ENCODE measurements around the gene SYNGR1. TPM values are rescaled to one million over a fixed set of nuclear protein-coding genes. Genes with fewer than 3 reads are reported as not detected.

Gene SYNGR1
- total RNA-seq, 4 donors from 2014 or later, result 4.4 to 11.0 (median 9.9) TPM

DNA sequence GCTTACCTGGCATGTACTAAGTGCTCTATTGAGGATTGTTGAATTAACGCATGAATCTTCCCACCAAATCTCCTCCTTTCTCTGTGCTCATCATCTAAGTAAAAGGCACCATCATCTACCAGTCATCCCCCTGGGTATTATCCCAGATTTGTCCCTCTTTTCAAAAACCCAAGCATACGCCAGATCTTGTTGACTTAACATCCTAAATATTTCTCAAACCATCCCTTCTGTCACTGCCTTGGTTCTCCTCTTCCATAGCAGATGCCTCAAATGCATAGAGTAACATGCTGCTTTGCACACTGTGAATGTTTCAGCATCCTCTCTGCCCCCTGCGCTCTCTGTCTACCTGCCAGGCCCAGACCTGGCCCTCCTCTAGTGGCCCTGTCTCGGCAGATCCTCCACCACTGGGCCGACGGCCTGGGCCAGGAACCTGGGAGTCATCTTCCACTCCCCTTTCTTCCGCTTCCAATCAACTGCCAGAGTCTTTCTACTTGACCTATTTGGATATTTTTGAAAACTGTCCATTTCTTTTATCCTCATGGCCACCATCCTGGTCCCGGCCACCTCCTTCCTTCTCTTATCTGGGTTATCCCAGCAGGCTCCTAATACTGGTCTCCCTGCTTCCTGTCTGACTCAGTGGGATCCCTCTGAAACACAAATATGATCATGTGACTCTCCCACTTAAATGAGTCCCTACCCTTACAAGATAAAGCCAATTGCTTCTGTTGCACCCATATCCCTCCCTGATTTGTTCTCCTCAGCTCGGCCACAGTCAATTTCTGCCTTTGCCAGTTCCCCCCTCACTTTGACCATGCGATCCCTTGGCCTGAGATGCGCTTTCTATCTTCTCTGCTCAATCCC, 46.4 kb downstream of the SYNGR1 start:
- DNase-seq (ENCODE audit: low spot score) (no peak), ATAC-seq (ENCODE audit: low FRiP score) (no peak)

DNA sequence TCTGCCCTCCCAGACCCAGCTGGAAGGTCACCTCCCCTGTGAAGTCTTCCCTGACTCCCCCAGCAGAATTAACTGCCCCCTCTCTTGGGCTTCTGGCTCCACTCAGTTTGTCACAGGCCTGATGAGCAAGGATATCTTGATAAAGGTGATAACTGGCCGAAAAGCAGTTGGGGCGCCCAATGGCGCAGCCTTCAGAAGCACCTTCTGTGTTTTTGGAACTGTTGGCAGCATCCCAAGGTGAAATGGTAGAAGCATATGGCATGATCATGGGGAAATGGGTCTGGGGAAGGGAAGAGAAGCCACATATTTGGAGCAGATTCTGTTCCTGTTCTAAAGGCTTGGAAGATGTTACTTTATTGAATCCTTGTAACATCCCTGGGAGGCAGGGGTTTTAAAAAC, 47.0 kb downstream of the SYNGR1 start:
- no peak for DNase-seq (ENCODE audit: low spot score)
- ATAC-seq (ENCODE audit: low FRiP score), result no peak
- TF ChIP-seq, protein P1, sequence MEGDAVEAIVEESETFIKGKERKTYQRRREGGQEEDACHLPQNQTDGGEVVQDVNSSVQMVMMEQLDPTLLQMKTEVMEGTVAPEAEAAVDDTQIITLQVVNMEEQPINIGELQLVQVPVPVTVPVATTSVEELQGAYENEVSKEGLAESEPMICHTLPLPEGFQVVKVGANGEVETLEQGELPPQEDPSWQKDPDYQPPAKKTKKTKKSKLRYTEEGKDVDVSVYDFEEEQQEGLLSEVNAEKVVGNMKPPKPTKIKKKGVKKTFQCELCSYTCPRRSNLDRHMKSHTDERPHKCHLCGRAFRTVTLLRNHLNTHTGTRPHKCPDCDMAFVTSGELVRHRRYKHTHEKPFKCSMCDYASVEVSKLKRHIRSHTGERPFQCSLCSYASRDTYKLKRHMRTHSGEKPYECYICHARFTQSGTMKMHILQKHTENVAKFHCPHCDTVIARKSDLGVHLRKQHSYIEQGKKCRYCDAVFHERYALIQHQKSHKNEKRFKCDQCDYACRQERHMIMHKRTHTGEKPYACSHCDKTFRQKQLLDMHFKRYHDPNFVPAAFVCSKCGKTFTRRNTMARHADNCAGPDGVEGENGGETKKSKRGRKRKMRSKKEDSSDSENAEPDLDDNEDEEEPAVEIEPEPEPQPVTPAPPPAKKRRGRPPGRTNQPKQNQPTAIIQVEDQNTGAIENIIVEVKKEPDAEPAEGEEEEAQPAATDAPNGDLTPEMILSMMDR (IDR thresholded peaks at IDR 0.05), result no peak

More for the DNA sequence above, 46.4 kb downstream of the SYNGR1 start:
- TF ChIP-seq, protein P1 (IDR thresholded peaks at IDR 0.05), result no peak

DNA sequence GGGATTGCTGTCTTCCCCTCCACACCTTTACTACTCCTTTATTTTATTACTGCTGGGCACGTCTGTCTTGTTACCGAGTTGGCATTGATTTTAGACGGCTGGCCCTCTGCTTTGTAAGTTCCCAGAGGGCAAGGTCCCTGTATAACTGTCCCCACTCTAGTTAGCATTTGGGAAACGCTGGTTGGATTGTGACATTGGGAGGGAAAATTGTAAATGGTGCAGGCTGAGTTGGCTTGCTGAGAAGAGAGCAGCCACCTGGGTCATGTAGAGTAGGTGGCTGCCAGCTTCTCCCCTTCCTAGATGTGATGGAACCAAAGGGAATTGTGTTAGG, 51.5 kb downstream of the SYNGR1 start:
- ATAC-seq (ENCODE audit: low FRiP score) (no peak), DNase-seq (ENCODE audit: low spot score) (no peak)
- TF ChIP-seq, protein P1 (IDR thresholded peaks at IDR 0.05), result no peak

DNA sequence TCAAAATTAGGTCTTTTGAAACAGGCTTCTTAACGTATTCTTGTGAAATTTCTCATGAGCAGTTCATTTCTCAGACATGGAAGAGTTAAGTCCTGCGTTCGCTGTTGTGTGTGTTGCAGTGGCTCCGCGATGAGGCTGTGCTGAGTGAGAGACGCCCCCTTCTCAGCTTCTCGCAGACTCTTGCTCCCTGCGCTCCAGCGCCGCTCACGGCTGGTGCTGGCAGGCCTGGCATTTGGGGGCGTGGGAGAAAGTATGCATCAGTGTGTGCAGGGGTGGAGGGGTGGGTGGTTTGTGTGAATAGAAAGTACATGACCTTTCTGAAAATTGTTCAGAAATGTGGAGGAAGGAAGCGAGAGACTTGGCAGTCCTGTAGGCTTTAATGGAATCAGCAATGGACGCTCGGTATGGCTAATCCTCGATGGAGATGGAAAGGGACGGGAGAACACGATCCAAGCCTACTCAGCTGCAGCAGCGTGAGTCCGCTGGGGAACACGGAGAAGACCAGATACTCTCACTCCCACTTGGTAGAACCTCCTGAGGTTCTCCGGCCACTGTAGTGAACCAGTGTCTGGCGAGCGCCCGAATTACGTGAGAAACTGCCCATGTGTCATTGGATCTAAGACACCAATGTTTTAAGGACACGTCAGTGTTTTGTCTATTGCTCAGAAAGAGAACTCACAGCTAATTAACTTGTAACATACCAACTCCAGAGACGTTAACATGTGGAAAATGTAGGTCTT, 55.7 kb downstream of the SYNGR1 start:
- peak; percentile 37 for DNase-seq (ENCODE audit: low spot score)
- TF ChIP-seq, protein P1 (IDR thresholded peaks at IDR 0.05), result no peak
- peak; percentile 92 for ATAC-seq (ENCODE audit: low FRiP score)

DNA sequence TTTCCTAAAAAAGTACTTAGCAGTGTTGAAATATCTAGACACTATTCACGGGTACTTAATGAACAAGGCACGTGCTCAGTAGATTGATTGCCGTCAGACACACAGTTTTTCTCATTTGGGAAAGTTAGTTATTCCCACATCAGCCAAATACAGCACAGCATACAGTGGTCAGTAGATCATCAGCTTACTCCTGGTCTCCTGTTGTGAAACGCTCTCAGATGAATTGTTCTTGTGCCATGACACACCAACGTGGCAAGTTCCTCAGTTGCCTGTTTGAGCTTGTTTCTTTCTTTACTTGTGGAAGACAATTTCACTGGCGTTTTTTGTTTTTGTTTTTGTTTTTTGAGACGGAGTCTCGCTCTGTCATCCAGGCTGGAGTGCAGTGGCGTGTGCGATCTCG, 58.4 kb downstream of the SYNGR1 start:
- TF ChIP-seq, protein P1 (IDR thresholded peaks at IDR 0.05), result no peak
- no peak for DNase-seq (ENCODE audit: low spot score)
- ATAC-seq (ENCODE audit: low FRiP score), result no peak

DNA sequence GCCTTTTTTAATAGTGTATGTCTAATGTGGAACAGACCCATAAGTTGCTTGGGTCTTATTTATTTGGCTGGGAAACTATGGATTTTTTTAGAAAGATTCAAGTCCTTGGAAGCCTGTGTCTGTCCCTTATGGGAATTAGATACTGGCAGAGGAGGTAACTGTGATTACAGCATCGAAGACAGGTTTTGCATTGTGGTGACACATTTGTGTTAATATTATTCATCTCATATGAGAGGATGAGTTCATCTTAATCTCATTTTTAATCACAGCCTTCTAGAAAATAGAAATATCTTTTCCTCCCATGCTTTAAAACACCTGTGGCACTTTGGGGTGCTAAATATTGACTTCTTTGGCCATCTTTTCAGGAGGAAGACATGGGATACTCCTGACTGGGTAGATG, 59.0 kb downstream of the SYNGR1 start:
- TF ChIP-seq, protein P1 (IDR thresholded peaks at IDR 0.05), result no peak

More for the DNA sequence above, 59.0 kb downstream of the SYNGR1 start:
- no peak for ATAC-seq (ENCODE audit: low FRiP score)
- no peak for DNase-seq (ENCODE audit: low spot score)

Measured in omental fat pad (tissue), 4 donors.